ENCODE data around the gene MAML2.
A peak's percentile ranks its signal among the peaks of the same experiment; 100 is the strongest.

Gene MAML2

DNA sequence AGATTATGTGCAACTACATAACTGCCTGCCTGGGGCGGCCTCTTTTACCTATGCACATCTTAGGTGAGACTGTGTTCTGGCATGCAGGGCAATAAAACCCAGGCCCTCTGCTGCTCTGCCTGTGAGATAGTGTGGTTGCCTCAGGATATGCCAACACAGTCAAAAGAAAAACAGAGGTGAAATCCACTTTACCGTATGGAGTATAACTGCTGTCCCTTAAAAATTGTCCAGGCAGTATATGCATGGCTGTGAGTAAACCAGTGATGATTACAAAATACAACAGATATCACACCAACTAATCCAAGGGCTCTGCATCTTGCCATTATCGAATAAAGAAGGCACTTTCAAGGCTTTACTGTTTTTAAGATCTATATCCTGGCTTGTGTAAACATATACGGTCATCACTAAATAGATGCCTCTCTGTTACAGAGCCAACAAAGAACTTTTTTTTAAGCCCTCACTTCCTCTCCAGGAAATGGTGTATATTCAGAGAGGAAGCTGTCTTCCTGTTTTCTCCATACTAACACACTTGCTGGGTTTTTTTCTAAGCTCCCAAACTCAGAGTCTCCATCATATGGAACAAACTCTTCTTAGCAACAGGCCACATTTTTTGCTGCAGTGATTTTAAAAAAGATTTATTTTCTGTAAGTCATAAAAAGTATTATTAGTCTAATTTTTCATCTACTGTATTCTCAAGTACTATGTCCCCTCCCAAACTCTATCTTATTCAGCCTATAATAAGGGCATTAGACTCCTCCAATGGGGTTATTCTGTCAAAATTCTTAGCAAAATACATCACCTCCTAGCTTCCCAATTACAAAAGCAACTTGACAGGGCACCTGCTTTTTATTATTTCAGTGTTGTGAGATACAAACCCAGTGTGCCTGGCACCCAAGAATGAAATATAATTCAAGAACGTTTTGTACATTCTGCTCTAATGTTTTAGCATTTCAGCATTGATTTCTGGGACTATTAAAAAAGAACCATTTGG is 135.2 kb downstream of the MAML2 start:
- DNase-seq (ENCODE audit: low spot score): peak; percentile 57

DNA sequence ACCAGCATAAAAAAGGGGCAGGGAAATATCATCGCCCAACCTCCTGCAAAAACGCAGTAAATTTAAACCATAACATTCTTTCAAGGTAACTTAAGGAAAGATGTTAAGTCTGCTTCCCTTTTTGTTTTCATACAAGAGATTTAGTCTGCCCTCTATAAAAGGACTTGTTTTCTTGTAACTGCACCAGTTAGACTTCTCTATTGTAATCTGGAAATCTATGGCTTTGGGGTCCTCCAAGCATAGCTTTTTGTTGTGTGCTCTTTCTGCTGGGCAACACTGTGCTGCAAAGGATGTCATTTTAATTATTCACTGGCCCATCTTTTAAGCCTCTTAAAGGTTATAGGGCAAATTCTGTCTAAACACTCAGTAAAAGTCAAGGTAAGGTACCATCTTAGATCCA is 136.0 kb downstream of the MAML2 start:
- no peak for DNase-seq (ENCODE audit: low spot score)

DNA sequence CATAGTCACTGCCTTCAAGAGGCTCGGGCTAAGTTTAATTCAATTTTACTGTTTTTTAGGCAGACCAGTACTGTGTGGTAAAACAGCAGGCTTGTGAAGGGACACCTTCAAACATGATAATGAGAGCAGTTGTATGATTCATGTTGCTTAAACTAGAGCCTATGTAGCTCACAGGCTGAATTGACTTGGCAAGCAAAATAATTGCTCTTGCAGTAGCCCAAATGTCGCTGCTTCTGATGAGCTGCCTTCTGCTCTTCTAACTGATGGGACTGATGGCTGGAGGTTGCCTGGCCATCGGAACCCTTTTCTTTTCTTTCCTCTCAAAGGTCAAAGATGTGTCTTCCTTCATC is 137.6 kb downstream of the MAML2 start:
- peak; percentile 50 for DNase-seq (ENCODE audit: low spot score)

DNA sequence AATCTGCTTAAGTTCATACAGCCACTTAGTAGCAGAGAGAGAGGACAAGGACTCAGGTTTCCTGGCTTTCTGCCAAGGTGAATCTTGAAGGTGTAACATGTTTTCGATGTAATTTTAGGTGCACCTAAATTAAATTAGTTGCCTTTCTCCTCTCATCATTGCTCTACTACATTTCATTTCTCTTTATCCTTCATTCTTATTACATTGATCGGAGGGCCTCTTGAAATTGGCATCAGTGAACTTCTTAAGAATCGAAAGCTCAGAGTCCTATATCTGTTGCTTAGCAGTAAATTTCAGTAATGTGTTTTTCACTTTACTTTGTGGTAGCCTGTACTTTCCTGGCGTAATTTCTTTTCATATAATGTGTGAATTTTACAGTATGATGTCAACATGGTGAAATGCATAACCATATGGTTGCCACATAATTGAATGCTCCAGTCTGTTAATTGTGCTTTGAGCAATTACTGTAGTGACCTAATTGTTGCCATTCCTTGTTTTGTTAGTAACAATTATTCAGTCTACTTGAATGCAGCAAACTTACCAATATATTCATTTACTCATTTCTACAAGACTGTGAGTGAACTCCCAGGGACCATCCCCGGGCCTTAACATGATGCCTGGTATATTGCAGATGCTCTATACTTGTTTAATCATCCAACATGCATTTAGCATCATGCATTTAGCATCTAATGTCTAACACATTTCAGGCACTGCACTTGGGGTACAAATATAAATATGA is 138.1 kb downstream of the MAML2 start:
- DNase-seq (ENCODE audit: low spot score): peak; percentile 58

DNA sequence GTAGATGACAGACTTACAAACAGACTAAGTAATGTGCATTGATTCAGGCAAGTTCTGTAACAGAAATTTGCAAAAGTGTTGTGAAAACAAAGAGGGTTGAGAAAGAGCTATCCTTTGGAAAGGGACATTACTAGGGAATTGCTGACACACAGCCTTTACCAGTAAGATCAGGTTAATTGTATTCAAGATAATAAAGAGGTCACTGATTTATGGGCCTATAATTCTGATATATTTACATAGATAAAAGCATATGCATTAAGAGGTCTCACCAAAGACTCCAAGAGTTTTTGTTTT is 138.7 kb downstream of the MAML2 start:
- DNase-seq (ENCODE audit: low spot score): no peak

DNA sequence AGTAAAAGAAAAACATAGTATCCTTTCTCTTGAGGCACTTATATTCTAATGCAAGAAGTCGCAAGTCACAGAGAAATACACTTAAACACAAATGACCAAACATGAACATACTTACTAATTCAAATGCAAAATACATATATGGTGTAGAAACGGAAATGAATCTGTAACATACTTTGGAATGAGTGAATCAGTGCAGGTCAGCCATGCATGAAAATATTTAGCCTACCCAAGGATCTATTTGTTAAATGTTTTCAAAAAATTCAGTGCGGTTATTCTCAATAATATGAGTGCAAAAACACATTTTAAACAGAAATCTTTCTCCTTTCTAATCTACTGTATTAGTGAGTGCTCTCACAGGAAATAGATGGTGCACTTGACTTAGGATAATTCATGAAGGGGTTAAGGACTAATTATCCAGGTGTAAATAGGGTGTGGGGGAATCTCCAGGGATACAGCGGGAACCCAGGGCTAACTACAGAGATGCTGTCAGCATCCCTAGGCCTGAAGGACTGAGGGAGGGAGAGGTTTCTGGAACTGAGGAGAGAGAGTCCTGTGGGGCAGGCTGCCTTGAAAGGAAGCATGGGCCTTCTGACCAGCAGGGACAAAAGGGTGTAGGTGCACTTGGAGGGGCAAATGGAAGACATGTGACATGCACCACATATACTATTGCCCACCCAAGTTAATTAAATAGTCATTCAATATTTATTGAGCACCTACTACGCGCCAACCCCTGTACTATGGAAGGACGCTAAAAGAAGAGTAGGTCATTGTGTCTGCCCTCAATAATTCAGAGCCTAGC is 139.2 kb downstream of the MAML2 start:
- DNase-seq (ENCODE audit: low spot score): no peak

DNA sequence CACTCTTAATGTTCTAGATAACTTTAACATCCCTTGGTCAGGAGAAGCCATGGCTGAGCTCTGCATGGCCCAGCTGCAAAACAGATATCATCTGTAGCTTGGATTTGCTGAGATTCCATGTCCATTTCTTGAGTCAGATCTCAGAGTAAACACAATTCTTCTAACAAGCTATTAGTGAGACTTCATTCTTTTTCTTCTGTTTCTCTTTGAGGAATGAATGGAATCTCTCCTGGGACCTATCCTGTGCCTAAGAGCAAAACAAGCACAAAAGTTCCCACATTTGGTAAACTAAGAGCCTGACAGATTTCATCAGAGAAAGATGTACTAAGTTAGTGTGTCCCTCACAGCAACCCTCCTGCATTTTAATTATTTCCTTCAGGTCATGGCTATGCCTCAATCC is 142.8 kb downstream of the MAML2 start:
- no peak for DNase-seq (ENCODE audit: low spot score)

DNA sequence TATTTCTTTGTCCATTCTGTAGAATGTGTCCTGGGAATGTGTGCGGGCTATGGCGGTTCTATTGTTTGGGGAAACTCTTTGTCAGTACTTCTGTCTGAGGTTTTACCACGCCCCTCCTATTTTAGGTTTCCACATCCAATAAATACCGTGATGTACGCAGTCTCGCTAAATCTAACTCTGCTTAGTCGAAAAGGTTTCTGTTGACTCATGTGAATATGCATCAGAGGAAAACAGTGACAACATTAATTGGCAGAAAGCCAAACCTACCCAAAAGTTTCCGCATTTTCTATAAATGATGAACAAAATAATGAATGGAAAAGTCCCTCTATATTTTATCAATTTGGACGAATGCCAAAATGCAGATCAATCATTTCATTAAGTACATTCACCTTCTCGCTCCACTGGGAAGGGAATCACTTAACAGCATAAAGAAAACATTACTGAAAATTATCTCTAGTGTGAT is 143.4 kb downstream of the MAML2 start:
- DNase-seq (ENCODE audit: low spot score): peak; percentile 75

DNA sequence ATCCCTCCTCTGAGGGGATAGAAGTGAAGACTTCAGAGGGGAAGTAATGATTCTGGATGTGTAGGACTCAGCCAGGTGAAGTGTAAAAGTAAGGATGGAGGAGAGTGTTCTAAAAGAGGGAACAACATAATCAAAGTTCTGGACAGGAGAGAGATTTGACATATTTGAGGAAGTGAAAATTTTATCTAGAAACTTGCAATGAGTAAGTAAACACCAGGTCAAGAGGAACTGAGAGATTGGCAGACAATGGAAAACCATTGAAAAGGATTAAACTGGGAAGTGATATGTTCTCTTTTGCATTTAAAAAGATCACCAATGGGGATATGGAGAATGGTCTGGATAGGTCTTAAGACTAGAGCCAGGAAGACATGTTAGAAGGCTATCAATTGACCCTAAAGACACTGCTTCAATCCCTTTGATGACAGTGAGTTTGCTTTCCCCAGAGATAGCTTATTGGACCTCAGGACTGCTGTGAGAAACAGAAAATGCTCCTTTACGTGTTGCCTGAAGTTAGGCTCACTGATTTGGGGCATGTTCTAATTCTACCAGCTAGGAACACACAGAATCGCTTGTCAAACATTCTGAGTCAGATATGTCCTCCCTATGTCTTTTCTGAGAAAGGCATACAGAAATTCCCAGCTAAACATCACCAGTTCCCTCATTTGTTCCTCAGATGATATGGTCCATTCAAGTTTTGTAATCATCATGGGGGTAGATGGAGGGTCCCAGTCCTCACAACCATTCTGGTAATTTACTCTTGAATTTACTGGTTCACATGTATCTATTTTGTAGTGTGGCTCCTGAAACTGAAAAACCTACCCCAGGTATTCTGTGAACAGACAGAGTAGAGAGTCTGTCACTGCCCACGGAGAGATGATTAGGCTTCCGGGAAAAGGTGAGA is 144.9 kb downstream of the MAML2 start:
- DNase-seq (ENCODE audit: low spot score): no peak

DNA sequence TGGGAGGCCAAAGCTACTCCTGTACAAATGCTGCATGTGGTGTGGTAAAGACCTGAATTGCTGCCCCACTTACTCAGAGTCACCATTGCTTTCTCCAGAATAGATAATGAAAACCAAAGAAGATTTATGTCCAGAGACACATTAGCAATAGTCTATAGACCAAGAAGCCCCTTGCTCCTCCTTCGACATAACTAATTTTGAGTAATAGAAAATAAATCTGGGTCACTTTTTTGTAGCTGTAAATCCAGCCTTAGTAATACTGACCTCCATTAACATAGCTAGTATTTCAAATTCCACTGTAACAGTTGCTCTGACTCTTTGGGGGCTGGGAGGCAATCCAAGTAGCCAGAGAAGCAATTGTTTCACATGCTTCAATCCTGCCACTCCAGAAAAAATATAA is 145.9 kb downstream of the MAML2 start:
- no peak for DNase-seq (ENCODE audit: low spot score)

DNA sequence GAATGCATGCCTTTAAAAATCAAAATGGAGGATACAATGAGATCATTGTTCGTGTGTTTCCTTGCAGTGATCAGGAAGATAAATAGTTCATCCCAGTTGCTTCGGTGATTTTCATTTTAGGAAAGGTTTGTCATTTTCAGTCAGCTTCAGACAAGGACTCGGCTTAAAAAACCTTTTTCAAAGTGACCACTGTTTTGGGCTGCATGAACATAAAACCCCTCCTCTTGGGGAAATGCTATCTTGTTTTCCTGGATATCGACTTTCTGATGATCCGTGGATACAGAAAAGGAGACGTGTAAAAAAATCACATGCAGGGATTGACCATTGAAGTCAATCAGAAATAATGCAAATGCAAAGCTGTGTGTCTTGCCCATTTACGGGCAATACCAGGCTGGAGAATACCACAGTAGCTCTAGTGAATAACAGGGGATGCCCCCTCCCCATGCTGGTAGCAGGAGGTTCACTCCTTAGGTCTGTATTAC is 146.8 kb downstream of the MAML2 start:
- DNase-seq (ENCODE audit: low spot score): no peak

DNA sequence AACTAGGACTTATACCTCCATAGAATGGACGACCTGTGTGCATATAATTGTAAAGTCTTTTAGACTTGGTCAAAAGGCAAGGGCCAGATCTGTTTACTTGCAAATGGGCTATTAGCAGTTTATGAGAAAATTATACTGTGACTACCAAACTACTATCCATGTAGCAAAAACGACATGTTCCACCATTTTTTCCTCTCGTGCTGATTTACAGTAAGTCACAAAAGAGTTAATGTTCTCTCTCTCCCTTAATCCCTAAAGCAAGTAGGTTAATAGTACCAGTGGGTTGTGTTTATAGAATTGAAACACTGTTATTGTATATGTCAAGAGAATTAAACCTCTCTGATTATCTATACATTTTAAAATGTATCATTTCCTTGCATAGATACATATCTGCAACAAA is 147.3 kb downstream of the MAML2 start:
- DNase-seq (ENCODE audit: low spot score): no peak

DNA sequence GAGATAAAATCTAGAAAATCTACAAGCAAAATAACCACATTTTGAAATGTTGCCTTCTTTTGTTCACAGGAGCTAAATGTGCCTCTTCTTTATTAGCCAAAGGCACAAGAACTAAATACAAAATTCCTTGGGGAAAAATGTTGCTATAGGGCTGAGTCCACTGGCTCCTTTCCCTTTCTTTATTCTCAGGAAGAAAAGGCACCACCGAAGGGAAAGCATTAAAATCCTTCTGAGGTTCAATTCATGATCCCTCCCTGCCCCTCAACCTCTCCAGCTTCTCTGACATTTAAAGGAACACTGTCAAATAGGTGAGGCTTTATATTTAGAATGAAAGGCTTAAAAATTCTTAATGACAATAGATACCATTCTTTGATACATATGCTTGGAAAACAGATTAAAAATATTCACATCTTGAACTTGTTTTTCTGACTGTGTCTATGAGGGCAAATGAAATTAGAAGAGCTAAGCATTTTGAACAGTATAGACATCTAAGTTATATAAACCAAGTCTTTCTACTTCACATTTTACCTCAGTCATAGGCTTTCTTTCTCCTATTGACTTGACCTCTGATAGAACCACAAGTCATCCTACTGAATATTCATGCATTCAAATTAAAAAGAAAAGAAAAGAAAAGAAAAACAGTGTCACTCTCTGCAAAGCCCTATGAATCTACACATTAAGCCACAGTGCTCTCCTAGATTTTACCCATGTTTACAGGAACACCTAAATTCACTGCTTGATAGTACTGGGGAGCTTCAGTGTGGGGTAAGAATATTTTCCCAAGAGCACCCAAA is 148.2 kb downstream of the MAML2 start:
- no peak for DNase-seq (ENCODE audit: low spot score)

DNA sequence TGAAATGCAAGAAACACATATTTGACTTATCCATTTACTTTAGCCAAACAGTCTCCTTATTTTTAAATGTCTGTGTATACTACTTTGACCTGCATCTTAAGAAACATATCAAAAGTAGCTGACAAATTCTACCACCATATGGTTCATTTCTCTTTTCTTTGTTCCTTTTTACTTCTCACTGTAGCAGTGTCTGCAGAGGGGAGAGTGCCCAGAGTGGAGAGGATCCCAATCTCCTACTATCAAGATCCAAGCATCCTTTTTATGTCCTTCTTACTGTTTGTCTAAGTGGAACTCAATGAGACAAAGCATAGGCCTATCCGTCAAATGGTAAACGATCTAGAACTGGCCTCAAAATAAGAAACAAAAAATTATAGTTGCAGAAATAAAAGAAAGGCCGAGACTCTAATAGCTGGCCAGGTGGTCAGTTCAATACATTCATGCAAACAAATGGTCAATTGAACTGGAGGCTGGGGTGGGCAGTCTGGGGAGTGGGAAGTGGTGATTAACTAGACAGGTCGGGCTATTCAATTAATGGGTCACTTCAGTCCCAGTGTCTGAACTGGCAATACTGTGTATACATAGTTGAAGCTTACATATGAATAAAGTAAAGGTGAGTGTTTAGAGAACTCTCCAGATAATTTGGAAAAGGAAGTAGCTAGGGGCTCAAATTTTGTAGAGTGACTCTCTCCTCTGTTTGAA is 149.1 kb downstream of the MAML2 start:
- no peak for DNase-seq (ENCODE audit: low spot score)

DNA sequence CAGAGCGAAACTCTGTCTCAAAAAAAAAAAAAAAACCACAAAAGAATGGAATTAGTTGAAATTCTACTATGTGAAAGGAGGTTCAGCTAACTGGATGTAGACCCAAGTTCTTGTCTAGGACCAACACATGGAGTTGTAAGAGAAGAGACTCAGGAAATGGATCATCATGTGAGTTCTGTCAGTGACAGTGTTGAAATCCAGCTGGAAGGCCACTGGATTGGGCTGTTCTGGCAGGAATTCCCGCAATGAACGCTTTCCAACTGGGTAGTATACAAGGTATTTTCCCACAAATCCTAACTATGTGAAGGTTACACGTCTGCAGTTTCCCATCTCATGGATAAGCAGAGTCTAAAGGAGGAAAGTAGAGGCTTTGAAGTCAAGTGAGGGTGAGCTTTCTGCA is 151.2 kb downstream of the MAML2 start:
- DNase-seq (ENCODE audit: low spot score): no peak

DNA sequence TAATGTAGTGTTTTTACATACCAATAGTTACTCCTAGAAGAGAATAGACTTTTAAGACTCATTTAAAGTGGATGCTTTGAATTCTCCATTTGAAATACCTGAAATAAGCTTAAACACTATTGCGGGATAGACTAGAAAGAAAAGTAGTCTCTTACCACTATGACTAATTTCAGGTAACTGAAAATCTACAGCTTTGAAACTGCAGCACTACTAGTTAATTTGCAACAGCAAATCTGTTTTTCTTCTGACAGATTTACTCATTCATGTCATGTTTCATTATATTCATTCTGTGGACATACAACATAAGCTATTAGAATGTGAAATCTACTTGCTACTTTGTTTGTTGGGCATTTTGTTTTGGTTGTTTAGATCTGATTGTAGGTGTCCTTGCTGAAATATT is 153.6 kb downstream of the MAML2 start:
- peak; percentile 72 for DNase-seq (ENCODE audit: low spot score)

DNA sequence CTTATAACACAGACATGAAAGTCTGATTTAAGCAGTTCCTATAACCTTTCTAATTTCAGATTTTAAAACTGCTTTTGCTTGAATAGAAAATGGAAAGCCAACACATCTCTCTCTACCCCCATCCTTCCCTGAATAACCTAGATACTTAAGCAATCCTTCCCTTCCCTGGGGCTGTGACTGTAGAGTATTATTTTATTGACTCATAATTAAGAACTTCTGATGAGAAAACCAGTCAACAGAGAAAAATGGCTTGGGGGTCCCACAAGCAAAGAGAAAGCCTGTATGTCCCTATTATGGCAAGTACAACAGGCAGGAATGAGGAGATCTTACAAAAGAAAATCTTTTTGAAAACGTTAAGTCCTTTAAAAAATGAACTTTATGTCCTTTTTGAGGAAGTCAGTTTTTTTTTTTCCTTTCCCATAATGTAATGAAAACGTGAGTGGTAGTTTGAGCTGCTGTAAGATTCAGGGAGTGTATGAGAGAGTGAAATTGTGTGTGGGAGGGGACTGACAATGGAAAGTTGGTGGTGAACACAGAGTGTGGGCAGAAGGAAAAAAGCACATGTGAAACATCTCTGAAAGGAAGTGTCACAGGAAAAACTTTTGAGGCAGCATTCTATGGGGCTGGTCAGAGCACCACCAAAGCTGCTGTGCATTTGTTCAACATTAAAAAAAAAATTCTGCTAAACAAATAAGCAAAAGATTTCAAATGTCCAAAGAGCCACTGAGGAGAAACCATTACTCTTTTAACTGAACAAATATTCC is 154.6 kb downstream of the MAML2 start:
- peak; percentile 72 for DNase-seq (ENCODE audit: low spot score)

DNA sequence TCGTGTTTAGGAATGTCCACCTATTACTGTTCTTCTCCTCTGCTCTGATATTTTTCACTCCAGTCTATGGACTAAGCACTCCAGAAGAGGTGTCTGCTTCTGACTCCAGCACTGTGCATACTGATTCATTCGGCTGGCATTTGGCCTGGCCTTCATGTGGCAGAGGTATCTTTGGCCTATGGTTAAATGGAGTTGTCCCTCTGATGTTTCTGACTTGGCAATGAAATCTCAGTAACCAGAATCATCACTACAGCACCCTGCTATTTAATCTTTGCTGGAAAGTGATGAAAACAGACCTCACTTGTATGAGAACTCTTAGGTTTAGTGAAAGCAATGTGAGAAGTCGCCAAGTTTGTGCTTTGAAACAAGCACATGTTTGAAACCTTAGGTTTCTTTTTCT is 155.2 kb downstream of the MAML2 start:
- DNase-seq (ENCODE audit: low spot score): no peak

DNA sequence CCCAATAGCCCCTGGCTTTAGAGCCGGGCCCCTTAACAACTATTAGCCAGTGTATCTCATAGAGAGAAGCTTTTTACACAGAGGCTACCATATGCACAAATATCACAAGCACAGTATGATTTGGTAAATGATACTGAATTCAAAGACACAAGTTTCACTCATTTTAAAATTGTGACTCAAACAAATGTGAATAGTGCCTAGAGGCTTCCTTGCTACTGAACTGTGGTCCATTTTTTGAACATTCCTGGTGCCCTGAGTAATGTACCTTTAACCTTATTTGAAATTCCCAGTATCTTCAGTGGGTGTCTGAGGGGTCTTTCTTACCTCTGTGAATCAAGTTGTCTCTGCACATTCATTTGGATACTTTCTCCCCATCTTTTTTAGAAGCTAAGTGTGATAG is 156.2 kb downstream of the MAML2 start:
- no peak for DNase-seq (ENCODE audit: low spot score)
